A549 (cell line): ENCODE data around the gene ATP5F1D. TPM values are rescaled to one million over a fixed set of nuclear protein-coding genes. Genes with fewer than 3 reads are reported as not detected.

Source experiments
- ATAC-seq, 2 experiments: fragments of 200-7000 bp in 1 of 2; fragments of >200 bp in 1 of 2; cut with Nextera tagmentation in 1 of 2; cut with Tn5 transposase in 1 of 2; 3 replicates each; pipeline versions ENCODE4 v1.8.0 to v1.9.1; 2018 to 2020; ENCODE audit warnings: mild to moderate bottlenecking in 1 of 2, moderate library complexity in 1 of 2
- CTCF ChIA-PET: fragments of 300-600 bp; sonication (Branson Sonifier 250); formaldehyde crosslinking; extraction: SDS; loops from one replicate; lab custom pipeline; 2021; ENCODE audit warnings: antibody characterized with exemption, inconsistent platforms; lab: Yijun Ruan, JAX
- POLR2A ChIA-PET: fragments of 350-600 bp; formaldehyde crosslinking; extraction: SDS; loops from one replicate; lab custom pipeline; 2021; ENCODE audit warnings: antibody characterized with exemption, inconsistent platforms; lab: Yijun Ruan, JAX
- DNase-seq, 2 experiments: peaks; one replicate each; pipeline versions ENCODE4 v3.0.0 to v3.0.0-alpha.2; 2011 to 2016; ENCODE audit warnings: low read depth in 1 of 2, low spot score in 1 of 2
- FAIRE-seq: peaks from 2 replicates; lab custom pipeline; 2011; peaks lifted over from hg19 to GRCh38; lab: Jason Lieb, UNC
- H3K27ac ChIP-seq, 2 experiments: fragments of >200 bp; sonication (Bioruptor Twin); formaldehyde crosslinking; 3 replicates each; pipeline ENCODE4 v1.5.1; 2016 to 2017
- H3K4me1 ChIP-seq: fragments of >200 bp; sonication (Bioruptor Twin); formaldehyde crosslinking; 3 replicates; pipeline ENCODE4 v1.6.1; 2016
- H3K4me2 ChIP-seq: fragments of >200 bp; sonication (Bioruptor Twin); formaldehyde crosslinking; 3 replicates; pipeline ENCODE4 v1.6.1; 2016
- H3K4me3 ChIP-seq: fragments of >200 bp; sonication (Bioruptor Twin); formaldehyde crosslinking; 3 replicates; pipeline ENCODE4 v1.5.1; 2016
- H3K9me3 ChIP-seq: fragments of >200 bp; sonication (Bioruptor Twin); formaldehyde crosslinking; 3 replicates; pipeline ENCODE4 v1.6.1; 2016
- ESRRA ChIP-seq: fragments of 150-350 bp; IDR thresholded peaks from 2 replicates; pipeline ENCODE4 v1.6.1; 2014; ENCODE audit warnings: mild to moderate bottlenecking, low read length, borderline replicate concordance
- FOSL2 ChIP-seq, 2 experiments: fragments of 450-650 bp in 1 of 2; fragments of >200 bp in 1 of 2; sonication (Bioruptor Twin) in 1 of 2; formaldehyde crosslinking; IDR thresholded peaks; 2 replicates each; pipeline versions ENCODE4 v1.5.0 to v1.6.1; 2016 to 2020; ENCODE audit warnings: mild to moderate bottlenecking in 1 of 2, moderate library complexity in 1 of 2
- HDAC2 ChIP-seq: fragments of 200-600 bp; sonication (generic); IDR thresholded peaks from 2 replicates; pipeline ENCODE4 v1.6.1; 2016
- JUN ChIP-seq, 2 experiments: fragments of >200 bp; sonication (Bioruptor Twin); formaldehyde crosslinking; IDR thresholded peaks; 2 replicates in 1 of 2; 3 replicates in 1 of 2; pipeline ENCODE4 v1.6.1; 2016 to 2017
- KDM5A ChIP-seq: fragments of 200-600 bp; sonication (generic); IDR thresholded peaks from 2 replicates; pipeline ENCODE4 v1.6.1; 2016; ENCODE audit warnings: antibody characterized with exemption, mild to moderate bottlenecking
- MAZ ChIP-seq: fragments of 150-350 bp; IDR thresholded peaks from 2 replicates; pipeline ENCODE4 v1.6.1; 2014; ENCODE audit warnings: antibody characterized with exemption, low read depth, low read length, borderline replicate concordance
- NFE2L2 ChIP-seq: fragments of 150-350 bp; conservative IDR thresholded peaks from 2 replicates; pipeline ENCODE4 v1.6.1; 2014; ENCODE audit warnings: low read length
- RAD21 ChIP-seq, 2 experiments: fragments of >200 bp in 1 of 2; sonication (Bioruptor Twin) in 1 of 2; formaldehyde crosslinking in 1 of 2; IDR thresholded peaks in 1 of 2; conservative IDR thresholded peaks in 1 of 2; 2 replicates in 1 of 2; 3 replicates in 1 of 2; pipeline ENCODE4 v1.6.1; 2012 to 2018; ENCODE audit warnings: inconsistent platforms in 1 of 2
- RCOR1 ChIP-seq: fragments of 150-350 bp; IDR thresholded peaks from 2 replicates; pipeline ENCODE4 v1.6.1; 2014; ENCODE audit warnings: antibody characterized with exemption, low read length, low read depth
- RFX5 ChIP-seq: fragments of 450-650 bp; IDR thresholded peaks from 2 replicates; pipeline ENCODE4 v1.7.1; 2014; ENCODE audit warnings: antibody characterized with exemption, mild to moderate bottlenecking, moderate library complexity
- SMC3 ChIP-seq: fragments of >200 bp; sonication (Bioruptor Twin); formaldehyde crosslinking; IDR thresholded peaks from 3 replicates; pipeline ENCODE4 v1.6.1; 2018; ENCODE audit warnings: inconsistent platforms
- WGBS: methylation state at CpG from one replicate; pipeline ENCODE4 v1.1.6; 2017; ENCODE audit errors: missing lambda C conversion rate; 5-methylcytosine and 5-hydroxymethylcytosine counted together
- polyA plus RNA-seq, 4 experiments: library from polyadenylated mRNA; depleted of rRNA in 3 of 4; stranded (reverse); fragments of >200 nt; fragmentation: RNase III in 1 of 4; extraction: RNeasy Plus Mini Kit Qiagen cat#74134 plus additional on column Dnase treatment in 1 of 4; gene quantifications; 2 replicates in 3 of 4; 3 replicates in 1 of 4; pipeline ENCODE4 v1.2.3, GENCODE V29; 2011 to 2017
- TF ChIP-seq, protein P1 (sequence below): fragments of >200 bp; sonication (Bioruptor Twin); formaldehyde crosslinking; IDR thresholded peaks from 3 replicates; pipeline ENCODE4 v1.5.1; 2016
- TF ChIP-seq, protein P2 (sequence below): IDR thresholded peaks from 2 replicates; pipeline ENCODE4 v1.6.1; 2012; ENCODE audit warnings: low read depth, borderline replicate concordance
- TF ChIP-seq, protein P3 (sequence below): fragments of 250-450 bp; sonication (Bioruptor Pico); IDR thresholded peaks from 2 replicates; pipeline ENCODE4 v1.5.0; 2020; ENCODE audit warnings: low read depth, mild to moderate bottlenecking, moderate library complexity
- TF ChIP-seq, protein P4 (sequence below): fragments of >200 bp; sonication (Bioruptor Twin); formaldehyde crosslinking; IDR thresholded peaks from 3 replicates; pipeline ENCODE4 v1.6.1; 2016

ATP5F1D gene
- polyA plus RNA-seq, 2 of the 4 experiments (the other 2 are of a cell fraction): 28.7 to 96.9 TPM

DNA sequence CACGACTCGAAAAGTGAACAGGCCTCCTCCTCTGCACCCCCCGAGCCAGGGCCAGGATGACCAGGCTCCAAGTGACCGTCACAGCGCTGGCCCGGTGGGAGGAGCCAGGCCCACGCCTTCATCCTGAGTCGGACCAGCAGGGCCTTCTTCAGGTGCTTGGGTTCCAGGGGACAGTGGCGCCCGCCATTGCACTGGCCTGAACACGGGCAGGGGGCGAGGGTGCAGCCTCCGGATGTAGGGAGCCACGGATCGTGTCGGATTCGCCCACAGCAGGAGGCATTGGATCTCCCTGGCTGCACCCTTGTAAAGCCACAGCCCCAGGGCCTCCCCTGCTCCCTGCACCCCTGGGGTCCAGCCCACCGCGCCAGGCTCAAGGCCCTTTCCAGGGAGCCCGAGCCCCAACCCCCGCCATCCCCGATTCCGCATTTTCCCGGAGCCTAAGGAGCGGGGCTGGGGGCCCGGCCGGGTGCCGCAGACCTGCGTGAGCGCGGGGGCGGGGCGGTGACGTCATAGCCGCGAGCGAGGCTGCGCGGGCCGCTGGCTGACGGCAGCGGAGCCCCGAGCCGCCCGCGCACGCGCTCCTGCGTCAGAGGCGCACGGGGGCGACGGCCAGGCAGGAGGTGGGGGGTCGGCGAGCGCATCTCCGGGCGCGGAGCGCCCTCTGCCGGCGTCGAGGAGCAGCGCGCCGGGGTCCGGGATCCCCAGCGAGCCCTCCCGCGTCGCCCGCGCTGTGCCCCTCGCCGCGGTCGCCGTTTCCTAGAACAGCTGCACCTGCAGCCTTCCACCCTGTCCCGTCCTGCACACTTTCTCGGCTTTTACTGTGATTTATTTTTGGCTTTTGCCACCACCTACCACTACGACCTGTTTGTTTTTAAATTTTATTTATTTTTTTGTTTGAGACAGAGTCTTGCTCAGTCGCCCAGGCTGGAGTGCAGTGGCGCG, 1.5 kb upstream of the ATP5F1D start:
- H3K4me3 ChIP-seq: peak overlapping the region; percentile 39
- 6% methylated on average over 26 of the region's 84 CpGs for WGBS
- peak; percentile 41 to 42 for ATAC-seq
- H3K27ac ChIP-seq: peak overlapping the region; percentile 80 to 100
- POLR2A ChIA-PET: interaction anchor here (0.8 kb wide), 1 partner anchor 256 kb away, joined by 7 read pairs; the partner anchor contains the start of gene WDR18
- TF ChIP-seq JUN (IDR thresholded peaks at IDR 0.05): peak in 1 of 2 experiments; percentile 43; a peak in 1 of 5 replicates
- TF ChIP-seq HDAC2: no peak
- TF ChIP-seq RFX5: no peak
- peak; percentile 79 for TF ChIP-seq SMC3
- TF ChIP-seq NFE2L2: no peak
- 0 out of 2 replicates have a peak, but pooled peaks have one; percentile 24 for TF ChIP-seq KDM5A
- TF ChIP-seq, protein P1, sequence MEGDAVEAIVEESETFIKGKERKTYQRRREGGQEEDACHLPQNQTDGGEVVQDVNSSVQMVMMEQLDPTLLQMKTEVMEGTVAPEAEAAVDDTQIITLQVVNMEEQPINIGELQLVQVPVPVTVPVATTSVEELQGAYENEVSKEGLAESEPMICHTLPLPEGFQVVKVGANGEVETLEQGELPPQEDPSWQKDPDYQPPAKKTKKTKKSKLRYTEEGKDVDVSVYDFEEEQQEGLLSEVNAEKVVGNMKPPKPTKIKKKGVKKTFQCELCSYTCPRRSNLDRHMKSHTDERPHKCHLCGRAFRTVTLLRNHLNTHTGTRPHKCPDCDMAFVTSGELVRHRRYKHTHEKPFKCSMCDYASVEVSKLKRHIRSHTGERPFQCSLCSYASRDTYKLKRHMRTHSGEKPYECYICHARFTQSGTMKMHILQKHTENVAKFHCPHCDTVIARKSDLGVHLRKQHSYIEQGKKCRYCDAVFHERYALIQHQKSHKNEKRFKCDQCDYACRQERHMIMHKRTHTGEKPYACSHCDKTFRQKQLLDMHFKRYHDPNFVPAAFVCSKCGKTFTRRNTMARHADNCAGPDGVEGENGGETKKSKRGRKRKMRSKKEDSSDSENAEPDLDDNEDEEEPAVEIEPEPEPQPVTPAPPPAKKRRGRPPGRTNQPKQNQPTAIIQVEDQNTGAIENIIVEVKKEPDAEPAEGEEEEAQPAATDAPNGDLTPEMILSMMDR: peak; percentile 78
- TF ChIP-seq FOSL2 (IDR thresholded peaks at IDR 0.05): no peak
- TF ChIP-seq FOSL2 (CRISPR knock-in tag; IDR thresholded peaks at IDR 0.05): peak; percentile 82
- peak; percentile 66 to 90 for TF ChIP-seq RAD21 (conservative IDR thresholded peaks at IDR 0.05 in 1 of 2, IDR thresholded peaks at IDR 0.05 in 1 of 2)
- CTCF ChIA-PET: interaction anchor here (0.7 to 7.5 kb wide), 17 partner anchors 10 to 318 kb away, joined by 3 to 500 read pairs (median 4); partner anchors contain the start of gene CIRBP
- DNase-seq: peak; percentile 79 to 87
- no peak for FAIRE-seq
- H3K9me3 ChIP-seq: no peaks in the 10 kb centered on the region
- peak overlapping the region; percentile 98 for H3K4me2 ChIP-seq
- peaks cover 42% of the 10 kb centered on the region for H3K4me1 ChIP-seq

DNA sequence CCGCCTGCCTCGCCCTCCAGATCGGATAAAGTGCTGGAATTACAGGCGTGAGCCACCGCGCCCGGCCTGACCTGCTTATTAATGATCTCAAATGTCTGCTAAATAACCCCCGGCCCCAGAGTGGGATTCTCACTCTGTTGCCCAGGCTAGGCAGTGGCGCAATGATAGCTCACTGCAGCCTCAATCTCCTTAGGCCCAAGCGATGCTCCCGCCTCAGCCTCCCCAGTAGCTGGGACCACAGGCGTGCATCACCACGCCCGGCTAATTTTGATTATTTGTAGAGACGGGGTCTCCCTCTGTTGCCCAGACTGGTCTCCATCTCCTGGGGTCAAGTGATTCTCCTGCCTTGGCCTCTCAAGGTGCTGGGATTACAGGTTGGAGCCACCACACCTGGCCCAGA, 626 bp upstream of the ATP5F1D start:
- no peak for ATAC-seq
- no peak for DNase-seq
- peaks cover 49% of the 10 kb centered on the region for H3K4me1 ChIP-seq
- H3K4me2 ChIP-seq: peak overlapping the region; percentile 98
- ChIA-PET CTCF (interaction anchor here (0.6 to 7.5 kb wide), 16 partner anchors 11 to 582 kb away, joined by 3 to 500 read pairs (median 4); partner anchors contain the start of gene CIRBP), POLR2A (interaction anchor here (0.8 to 1.8 kb wide), 2 partner anchors 28 to 257 kb away, joined by 7 read pairs; partner anchors contain the start of genes CIRBP and WDR18)
- FAIRE-seq: no peak
- whole genome bisulfite sequencing: 84% methylated on average over 14 of the region's 15 CpGs
- H3K27ac ChIP-seq: peak overlapping the region; percentile 89 to 100; a peak in 5 of 6 replicates
- H3K4me3 ChIP-seq: peak overlapping the region; percentile 77; the same call in 1 of the 3 replicates
- H3K9me3 ChIP-seq: no peaks in the 10 kb centered on the region
- TF ChIP-seq, protein P2, sequence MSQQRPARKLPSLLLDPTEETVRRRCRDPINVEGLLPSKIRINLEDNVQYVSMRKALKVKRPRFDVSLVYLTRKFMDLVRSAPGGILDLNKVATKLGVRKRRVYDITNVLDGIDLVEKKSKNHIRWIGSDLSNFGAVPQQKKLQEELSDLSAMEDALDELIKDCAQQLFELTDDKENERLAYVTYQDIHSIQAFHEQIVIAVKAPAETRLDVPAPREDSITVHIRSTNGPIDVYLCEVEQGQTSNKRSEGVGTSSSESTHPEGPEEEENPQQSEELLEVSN: 0 out of 2 replicates have a peak, but pooled peaks have one; percentile 2
- TF ChIP-seq, protein P1: no peak

DNA sequence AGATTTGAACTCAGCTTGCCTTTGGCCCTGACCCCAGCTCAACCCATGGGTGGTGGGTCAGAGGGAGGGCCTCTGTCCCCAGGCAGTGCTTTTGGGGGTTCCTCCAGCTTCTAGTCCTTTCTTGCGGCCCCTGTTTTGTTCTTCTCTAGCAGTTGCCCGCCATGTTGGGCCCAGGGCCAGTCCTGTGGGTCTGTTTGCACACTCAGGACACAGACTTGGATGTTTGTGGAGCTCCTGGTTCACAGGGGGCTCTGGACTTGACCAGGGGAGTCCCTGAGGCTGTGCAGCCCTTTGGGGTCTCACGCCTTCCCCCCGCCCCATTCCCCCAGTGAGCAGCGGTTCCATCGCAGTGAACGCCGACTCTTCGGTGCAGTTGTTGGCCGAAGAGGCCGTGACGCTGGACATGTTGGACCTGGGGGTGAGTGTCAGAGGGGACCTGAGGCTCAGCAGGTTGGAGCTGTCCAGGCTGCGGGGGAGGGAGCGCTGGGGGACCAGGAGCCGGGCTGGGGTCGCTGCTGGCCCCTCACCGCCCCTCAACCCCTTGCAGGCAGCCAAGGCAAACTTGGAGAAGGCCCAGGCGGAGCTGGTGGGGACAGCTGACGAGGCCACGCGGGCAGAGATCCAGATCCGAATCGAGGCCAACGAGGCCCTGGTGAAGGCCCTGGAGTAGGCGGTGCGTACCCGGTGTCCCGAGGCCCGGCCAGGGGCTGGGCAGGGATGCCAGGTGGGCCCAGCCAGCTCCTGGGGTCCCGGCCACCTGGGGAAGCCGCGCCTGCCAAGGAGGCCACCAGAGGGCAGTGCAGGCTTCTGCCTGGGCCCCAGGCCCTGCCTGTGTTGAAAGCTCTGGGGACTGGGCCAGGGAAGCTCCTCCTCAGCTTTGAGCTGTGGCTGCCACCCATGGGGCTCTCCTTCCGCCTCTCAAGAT, 2.5 kb downstream of the ATP5F1D start:
- H3K4me3 ChIP-seq: peak overlapping the region; percentile 31; the same call in 2 of the 3 replicates
- peak overlapping the region; percentile 86 for H3K4me2 ChIP-seq
- WGBS: 60% methylated on average over 19 of the region's 33 CpGs
- POLR2A ChIA-PET: interaction anchor here (0.6 to 4.5 kb wide), 7 partner anchors 9 to 611 kb away, joined by 3 to 98 read pairs (median 9); partner anchors contain the start of genes CIRBP and FAM174C
- FAIRE-seq: no peak
- peak overlapping the region; percentile 76 to 91 for H3K27ac ChIP-seq
- no peaks in the 10 kb centered on the region for H3K9me3 ChIP-seq
- ATAC-seq: peak; percentile 33 to 70
- peak; percentile 79 to 84 for DNase-seq
- CTCF ChIA-PET: interaction anchor here (0.6 to 7.5 kb wide), 24 partner anchors 12 to 460 kb away, joined by 3 to 500 read pairs (median 5); partner anchors contain the start of genes ARHGAP45, CIRBP, FAM174C and POLR2E
- peaks cover 61% of the 10 kb centered on the region for H3K4me1 ChIP-seq
- TF ChIP-seq, protein P3, sequence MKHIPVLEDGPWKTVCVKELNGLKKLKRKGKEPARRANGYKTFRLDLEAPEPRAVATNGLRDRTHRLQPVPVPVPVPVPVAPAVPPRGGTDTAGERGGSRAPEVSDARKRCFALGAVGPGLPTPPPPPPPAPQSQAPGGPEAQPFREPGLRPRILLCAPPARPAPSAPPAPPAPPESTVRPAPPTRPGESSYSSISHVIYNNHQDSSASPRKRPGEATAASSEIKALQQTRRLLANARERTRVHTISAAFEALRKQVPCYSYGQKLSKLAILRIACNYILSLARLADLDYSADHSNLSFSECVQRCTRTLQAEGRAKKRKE: no peak
- TF ChIP-seq NFE2L2 (no peak), SMC3 (peak; percentile 68), MAZ (no peak), RCOR1 (no peak), ESRRA (no peak)
- TF ChIP-seq, protein P4, sequence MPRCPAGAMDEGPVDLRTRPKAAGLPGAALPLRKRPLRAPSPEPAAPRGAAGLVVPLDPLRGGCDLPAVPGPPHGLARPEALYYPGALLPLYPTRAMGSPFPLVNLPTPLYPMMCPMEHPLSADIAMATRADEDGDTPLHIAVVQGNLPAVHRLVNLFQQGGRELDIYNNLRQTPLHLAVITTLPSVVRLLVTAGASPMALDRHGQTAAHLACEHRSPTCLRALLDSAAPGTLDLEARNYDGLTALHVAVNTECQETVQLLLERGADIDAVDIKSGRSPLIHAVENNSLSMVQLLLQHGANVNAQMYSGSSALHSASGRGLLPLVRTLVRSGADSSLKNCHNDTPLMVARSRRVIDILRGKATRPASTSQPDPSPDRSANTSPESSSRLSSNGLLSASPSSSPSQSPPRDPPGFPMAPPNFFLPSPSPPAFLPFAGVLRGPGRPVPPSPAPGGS: no peak
- TF ChIP-seq, protein P1: peak; percentile 80
